ENCODE results near the gene SLC10A6.

GRCh38 chr4:86878640-86879039 lies 29.5 kb upstream of the SLC10A6 start:
- TF ChIP-seq CTCF (IDR thresholded peaks at IDR 0.05; ENCODE audit: low read depth, low read length) = no peak
- TF ChIP-seq POLR2A (IDR thresholded peaks at IDR 0.05; ENCODE audit: extremely low read depth, insufficient read length) = no peak
- no peak for TF ChIP-seq MYC (IDR thresholded peaks at IDR 0.05; ENCODE audit: low read depth, low read length)
- TF ChIP-seq MAX (IDR thresholded peaks at IDR 0.05; ENCODE audit: low read depth, low read length) = no peak
